SIG-M5 (cell line): ENCODE results near the gene KRT5.

Experiments used
- DNase-seq: peaks from one replicate; lab custom pipeline; 2025; lab: John Stamatoyannopoulos, UW

KRT5 gene

DNA sequence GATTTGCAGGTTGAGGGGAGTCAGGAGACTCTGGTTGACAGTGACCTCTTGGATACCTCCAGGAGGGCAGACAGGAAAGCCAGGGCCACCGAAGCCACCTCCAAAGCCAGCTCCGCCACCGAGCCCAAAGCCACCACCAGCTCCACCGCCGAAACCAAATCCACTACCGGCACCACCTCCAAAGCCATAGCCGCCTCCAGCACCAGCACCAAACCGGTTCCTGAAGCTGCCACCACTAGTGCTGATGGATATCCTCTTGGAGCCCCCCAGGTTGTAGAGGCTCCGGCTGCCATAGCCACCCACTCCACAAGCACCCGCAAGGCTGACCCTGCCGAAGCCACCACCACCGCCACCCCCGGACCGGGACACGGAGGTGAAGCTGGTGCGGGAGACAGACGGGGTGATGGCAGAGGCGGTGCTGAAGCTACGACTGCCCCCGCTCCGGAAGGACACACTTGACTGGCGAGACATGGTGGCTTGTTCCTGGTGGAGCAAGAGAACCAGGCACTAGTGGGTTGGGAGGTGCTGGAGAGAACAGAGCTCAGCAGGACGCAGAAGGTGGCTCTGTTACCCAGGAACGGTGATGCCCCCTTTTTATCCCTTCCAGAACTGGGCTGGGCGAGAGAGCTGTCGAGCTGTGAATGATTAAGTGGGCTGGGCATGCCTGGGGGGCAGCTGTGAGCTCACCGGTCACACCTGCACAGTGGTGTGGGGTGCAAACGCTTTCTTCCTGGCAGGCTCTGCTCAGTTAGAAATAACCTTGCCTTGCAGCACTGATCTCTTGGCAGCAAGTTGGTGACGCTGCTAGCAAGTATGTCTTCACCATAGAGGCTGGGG, at the start of gene KRT5:
Gene KRT5, minus strand, starts transcription at position 569 of the 837 bp plus-strand sequence. Its CDS starts 98 bp downstream, at position 471.
- no peak for DNase-seq

DNA sequence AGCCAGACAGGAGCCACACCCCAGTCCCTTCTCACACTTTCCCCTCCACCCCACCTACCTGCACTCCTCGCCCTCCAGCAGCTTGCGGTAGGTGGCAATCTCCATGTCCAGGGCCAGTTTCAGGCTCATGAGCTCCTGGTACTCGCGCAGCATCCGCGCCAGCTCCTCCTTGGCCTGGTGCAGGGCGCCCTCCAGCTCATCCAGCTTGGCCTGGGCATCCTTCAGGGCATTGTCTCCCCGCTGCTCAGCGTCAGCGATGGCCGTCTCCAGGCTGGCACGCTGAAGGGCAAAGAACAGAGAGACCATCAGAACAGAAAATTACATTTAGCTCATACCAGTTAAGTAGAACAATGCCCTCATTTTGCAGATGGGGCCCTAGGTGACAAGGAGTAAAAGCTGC, 47.9 kb upstream of the KRT5 start:
- DNase-seq: no peak

DNA sequence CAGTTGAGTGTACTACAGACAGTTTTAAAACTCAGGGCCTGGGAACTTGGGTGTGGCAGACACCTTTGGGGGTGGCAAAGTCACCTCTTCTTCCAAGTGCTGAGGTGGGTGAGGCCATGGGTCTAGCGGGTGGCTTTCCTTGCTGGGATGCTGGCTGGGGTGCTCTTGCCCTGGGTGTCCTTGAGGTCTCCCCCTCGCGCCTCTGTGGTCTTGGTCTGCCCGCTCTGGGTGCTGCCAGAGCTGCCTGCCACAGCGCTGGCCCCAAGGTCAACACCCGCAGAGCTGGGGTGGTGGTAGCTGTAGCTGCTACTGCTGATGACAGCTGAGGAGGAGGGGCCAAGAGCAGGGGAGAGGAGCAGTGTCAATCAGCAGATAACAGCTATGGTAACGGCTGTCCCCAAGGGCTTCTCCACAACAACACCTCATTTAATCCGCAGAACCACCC, 46.7 kb upstream of the KRT5 start:
- DNase-seq: no peak

DNA sequence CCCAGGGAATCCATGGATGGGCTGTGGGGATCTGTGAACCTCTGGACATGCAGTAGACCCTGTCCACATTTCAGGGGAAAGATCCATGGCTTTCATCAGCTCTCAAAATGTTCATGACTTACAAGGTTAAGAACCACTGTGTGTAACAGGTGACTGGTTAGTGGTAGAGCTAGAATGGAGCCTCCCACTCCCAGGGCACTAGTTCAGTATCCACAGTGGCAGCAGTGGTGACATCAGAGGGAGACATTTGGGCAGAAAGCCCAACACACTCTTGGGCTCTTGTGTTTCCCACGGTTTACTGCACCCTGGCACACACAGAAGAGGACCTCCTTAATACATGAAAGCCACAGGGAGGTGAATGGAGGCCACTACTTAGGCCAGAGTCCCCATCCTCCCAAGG, 44.4 kb upstream of the KRT5 start:
- no peak for DNase-seq

DNA sequence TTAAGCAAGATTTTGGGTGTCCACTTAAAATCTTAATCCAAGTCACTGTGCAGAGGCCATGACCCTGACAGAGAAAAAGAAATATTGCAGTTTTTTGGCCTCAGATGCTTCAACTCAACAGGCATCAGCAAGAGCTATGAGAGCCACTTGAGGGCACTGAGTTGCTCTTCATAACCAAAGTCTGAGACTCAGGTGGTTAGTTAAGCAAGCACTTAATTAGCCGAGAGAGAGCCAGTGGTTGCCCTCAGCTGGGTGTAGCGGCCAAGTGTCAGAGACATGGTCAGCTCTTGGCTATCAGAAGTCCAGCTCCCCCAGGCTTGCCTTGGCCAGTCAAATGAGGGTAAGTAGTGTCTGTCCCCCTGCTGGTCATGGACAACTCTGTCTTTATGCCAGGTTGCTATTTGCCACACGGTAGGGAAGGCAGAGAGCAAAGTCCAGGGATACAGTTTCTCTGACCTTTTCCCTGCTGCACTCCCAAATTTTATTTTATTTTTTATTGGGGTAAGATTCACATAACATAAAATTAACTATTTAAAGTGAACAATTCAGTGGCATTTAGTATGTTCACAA, 41.8 kb upstream of the KRT5 start:
- no peak for DNase-seq

DNA sequence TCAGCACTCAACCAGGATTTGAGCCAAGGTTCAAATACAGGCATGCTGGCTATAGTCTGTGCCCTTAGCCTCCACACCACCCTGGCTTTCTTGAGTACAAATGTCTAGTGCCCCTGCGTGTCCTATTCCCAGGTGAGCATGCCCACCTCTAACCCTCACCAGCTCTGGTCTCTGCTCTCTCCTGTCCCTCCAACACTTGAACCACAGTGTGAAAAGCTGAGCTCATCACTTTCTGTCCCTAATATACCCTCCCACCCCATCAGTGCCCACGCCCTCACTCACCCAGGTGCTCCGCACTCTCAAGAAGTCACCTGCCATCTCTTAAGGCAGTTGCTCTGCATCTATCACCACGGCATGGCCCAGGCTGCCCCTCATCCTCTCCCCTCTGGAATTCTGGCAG, 39.8 kb upstream of the KRT5 start:
- DNase-seq: no peak

DNA sequence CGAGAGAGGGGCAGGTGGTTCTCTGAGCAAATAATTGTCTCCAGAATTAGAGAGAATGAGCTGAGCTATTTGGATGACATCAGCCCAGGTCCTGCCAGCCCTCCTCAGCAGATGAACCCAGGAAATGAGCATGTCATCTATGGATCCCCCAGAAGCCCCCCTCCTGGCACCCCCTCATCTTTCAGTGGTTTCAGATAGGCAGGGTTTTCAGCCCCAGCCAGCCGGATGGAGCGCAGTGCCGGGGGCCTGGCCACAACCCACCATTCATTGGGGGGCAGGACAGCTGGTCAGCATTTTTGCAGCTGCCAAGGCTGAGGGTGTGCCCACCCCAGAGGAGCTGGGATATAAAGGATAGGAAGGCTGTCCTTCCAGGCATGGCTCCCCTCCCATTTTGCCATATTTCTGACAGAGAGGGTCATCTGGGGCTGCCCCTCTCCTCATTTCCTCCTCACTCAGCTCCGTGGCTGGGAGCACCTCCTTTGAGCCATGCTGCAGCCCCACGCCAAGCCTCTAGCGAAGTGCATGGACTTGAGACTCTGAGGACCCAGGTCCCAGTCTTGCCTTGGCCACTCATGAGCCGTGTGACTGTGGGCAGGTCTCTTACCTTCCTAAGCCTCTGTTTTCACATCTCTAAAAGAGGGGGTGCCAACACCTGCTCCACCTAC, 38.7 kb upstream of the KRT5 start:
- DNase-seq: no peak

DNA sequence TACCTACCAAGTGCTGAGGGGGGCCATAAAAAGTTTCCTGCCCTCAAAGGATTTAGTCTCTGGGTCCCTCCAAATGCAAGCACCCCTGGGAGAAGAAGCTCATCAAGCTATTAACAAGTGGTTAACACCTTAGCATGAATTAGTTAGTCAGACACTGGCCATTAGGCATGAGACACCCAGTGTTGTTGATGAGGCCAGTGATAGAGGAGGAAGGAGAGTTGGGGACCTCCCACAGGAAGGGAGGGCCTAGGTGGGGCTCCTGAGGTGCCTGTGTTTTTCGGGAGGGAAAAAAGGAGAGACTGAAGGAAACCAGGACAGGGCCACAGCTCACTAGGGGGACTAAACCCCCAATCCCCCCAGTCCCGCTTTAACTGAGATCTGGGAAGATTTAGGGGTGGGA, 37.3 kb upstream of the KRT5 start:
- no peak for DNase-seq

DNA sequence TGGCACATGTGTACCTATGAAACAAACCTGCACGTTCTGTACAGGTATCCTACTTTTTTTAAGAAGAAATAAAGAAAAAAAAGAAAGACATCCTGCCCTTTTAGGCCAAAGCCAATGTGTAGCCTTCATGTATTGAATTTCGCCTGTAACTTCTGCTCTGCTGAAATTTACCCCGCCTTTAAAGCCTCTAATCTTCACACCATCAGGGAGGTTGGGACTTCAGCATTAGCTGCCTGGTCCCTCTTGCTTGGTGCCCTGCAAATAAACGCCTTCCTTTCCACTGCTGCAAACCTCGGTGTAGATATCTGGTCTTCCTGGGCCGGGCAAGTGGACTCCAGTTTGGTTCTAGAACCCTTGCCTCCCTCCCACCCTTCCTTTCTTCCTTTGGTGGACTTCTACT, 35.4 kb upstream of the KRT5 start:
- no peak for DNase-seq

DNA sequence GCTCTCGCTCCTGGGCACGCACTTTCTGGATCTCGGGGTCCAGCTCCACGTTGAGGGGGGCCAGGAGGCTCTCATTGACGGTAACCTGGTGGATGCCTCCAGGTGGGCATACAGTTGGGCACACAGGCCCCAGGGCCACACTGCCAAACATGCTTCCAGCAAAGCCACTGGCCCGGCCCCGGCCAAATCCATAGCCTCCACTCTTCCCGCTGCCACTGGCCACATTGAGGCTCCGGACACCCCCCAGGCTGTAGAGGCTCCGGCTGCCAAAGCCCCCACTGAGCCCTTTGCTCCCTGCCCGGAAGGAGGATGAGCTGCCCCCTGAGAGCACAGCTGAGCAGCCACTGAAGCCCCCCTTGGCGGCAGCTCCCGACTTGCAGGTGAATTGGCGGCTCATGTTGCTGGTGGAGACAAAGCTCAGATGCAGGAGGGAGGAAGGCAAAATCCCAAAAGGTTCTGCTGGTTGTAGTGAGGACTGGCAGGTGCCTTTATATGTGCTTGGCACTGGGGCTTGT, 32.5 kb upstream of the KRT5 start, which contains the start of gene KRT71:
Gene KRT71, minus strand, starts transcription at position 465 of the 515 bp plus-strand sequence. Its CDS starts 68 bp downstream, at position 397.
- DNase-seq: no peak

DNA sequence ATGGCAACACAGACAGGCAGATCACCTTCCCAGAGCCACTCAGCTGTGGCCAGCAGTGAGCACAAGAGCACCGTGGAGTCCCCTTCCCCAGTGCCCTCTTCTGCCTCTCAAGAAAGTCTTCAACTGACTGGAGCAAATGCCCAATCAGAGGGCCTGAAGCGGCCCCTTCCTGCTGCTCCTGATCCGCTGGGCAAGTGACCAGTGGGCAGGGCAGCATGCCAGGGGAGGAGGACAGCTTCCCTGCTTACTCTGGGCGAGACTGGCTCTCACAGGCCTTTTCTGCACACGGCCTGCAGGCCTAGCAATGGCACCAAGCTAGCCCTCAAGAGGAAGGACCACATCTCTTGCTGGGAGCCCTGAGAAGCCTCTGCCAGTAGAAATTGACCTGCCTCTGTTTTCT, 31.9 kb upstream of the KRT5 start:
- DNase-seq: no peak

DNA sequence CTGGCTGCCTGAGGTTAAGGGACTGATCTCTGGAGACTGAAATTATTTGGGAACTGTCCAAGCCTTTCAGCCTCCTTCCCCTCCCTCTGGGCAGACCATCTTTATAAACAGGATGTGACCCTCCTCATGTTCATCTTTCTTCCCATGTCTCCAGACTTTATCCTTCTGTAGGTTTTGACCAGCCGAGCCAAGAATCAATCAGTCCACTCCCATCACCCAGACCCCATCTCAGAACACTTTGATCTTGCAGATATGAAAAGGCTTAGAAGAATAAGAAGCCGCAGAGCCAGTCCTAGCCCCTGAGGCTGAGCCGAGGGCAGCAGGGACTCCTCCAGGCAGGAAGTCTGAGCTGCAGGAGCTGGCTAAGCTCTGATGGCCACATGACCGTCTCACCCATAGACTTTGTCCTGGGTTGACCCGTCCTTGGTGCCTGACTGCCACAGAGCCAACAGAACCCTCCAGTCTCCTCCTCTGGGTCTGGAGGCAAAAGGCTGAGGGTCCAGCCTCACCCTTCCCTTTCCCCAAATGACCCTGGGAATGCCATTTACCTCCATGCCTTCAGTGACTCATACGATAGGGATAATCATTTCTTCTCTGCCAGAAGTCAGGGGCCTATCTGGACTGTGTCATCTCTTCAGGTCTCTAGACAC, 31.1 kb upstream of the KRT5 start:
- DNase-seq: no peak

DNA sequence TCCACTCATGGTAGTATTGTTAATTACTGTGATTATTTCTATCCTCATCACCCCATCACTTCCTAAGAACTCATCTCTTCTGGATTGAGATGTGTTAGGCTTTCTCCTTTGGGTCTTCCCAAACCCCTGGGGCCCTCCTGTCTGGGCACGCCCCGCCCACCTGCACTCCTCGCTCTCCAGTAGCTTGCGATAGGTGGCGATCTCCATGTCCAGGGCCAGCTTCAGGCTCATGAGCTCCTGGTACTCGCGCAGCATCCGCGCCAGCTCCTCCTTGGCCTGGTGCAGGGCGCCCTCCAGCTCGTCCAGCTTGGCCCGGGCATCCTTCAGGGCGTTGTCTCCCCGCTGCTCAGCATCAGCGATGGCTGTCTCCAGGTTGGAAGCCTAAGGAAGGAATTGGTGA, 25.9 kb upstream of the KRT5 start:
- DNase-seq: no peak

DNA sequence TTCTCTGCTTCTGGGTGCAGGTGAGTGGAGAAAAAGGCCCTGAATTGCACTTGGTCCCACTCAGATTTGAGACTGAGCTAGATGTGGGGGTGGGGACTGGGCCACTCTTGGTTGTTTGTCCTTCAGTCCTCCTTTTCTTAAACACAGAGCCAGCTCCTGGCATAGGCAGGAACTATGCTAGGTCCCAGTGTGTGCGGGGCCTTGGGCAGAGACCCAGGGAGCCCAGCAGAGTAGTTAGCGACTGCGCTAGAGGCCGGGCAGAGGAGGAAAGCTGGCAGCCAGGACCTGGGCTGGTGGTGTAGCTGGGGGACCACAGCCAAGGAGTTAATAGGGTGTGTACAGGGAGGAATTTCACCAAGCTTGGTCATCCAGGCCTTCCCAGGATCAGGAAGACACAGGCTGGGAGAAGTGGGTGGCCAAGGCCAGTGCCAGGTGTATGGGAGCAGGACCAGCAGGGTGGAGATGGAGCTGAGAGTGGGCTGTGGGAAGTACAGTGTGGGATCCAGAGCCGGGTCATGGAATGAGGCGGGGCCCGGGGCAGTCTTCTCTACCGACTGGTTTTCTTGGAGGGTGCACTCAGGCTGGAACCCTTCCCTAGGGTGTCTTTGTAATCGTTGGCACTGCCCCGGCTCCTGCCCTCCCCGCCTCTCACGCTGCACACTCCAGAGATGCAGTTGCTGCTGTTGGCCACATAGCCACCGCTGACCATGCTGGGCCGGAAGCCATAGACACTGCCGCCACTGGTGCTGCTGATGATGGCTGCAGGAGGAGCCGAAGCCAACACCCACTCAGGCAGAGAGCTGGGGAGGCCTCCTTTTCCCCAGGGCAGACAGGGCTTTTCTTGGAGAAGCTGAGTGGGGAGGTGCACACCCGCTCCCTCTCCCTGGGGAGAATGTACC, 24.0 kb upstream of the KRT5 start:
- no peak for DNase-seq

DNA sequence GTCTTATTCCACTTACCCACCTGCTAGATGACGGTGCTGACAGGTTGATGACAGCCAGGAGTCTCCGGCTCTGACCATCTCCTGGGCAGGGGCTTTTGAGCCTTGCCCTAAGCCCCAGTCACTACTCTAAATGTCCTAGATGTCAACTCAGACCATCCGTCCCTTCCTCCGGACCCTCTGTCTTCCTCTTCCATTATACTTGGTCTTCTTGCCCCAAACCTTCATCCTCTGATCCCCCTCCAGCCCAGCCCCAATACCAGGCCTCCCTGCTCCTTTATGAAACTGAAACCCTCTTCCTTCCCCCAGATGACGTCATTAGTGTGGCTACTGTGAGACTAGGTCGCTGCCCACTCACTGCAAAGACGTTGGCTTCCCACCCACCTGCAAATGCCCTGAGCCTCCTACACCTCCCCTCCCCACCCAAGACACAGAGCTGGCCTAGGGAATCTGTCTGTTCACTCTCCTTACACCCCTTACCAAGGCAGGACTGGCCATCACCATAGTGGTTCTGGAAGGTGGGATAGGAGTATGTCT, 22.7 kb upstream of the KRT5 start:
- no peak for DNase-seq

DNA sequence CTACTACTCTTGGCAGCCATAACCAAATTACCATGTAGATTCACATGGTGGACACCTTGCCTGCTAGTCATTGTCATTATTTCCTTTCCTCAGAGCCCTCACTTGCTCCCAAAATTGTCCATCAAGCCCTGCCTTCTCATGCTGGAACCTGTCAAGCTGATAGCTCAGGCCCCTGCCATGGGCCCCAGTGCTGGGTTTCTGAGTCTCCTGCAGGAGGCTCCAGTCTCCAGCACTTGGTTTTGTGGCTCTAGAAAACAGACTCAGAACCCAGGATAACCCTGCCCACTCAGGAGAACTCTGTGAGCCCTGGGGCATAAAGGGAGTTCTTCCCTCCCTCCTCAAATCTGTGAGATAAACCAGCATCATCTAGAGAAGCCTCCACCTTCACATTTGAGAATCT, 22.0 kb upstream of the KRT5 start:
- DNase-seq: no peak

DNA sequence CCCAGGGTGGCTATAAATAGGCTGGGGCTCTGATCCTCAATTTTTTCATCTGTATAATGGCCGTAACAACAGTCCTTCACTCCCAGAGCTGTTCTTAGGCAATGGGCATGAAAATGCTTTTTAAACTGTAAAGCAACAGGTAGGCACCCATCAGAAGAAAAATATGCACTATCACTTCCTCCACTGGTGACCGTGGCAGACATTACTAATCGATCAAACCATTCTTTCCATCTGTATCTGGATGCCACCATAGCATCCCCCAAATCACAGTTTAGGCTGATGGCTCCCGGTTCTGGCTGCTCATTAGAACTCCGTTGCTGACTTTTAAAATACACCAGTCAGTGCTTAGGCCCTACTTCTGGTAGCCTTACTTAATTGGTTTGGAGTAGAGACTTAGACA, 21.5 kb upstream of the KRT5 start:
- no peak for DNase-seq

DNA sequence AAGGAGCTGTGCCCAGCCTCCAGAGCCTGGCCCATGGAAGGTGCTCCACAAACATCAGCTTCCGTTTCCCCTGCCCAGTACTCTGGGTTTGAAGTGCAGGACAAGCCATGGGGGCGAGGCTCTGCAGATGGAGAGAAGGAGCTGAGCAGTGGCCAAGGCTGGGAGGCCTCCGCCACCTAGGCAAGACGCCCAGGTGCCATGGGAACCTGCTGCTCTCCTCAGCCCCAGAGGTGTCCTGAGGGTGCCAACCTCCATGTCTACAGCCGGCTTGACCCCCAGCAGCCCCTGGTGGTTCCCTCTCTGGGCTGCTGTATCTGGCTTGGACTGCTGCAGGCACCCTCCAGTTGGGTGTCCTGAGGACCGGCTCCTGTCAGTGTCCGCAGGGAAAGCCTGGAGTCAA, 20.3 kb upstream of the KRT5 start:
- no peak for DNase-seq

DNA sequence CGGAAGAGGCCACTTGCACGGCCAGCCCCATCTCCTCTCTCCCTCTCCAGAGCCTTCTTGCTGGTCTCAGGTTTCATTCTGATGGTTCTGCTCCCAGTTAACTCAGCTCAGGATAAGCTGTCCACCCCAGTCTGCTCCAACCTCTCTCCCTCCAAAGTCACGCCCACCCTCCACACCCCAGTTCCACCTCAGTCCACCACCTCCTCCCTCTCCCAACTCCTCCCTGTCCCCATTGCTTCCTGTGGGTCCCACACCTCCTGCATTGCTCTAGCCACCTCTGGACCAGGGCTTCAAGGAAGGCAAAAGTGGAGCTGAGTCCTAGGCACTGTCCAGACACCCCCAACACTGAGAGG, 19.6 kb upstream of the KRT5 start:
- DNase-seq: no peak

DNA sequence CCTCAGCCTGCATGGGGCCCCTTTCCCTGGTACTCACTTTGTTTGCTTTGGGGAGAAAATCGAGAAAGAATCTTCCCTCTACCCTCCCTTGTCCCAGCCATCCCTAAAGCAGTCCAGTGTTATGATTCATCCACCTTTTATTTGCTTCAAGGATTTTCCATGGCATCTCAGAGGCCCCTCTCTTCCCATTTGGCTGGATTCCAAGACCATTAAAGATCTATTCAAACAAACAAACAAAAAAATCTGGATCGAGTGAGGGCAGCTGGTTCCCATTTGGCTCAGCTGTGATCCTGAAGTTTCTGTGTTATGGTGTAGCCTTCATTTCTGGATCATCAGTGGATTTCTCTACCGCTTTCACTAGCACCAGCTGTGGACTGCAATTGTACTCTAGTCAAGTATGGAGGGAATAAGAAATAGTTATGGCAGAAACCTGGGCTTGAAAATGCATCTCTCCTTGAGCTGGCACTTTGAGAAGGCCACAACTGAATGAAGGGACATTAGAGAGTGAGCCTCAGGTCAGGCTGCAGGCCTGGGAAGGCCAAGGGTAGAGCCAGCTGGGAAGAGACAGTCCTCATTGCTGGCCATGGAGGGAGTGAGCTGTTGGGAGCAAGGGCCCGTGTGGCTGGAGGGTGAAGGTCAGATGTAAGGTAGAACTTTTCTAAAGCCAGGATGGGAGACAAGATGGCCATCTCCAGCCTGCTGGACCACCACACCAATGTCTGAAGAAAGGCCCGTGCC, 19.1 kb upstream of the KRT5 start:
- no peak for DNase-seq
